Thyroid gland (tissue), 4 donors: Measurements from ENCODE around the gene MEGF6.

Experiments used
- CTCF ChIP-seq, 6 experiments: fragments of 200-600 bp in 3 of 6; fragments of 450-650 bp in 3 of 6; sonication (generic) in 3 of 6; IDR thresholded peaks; one replicate each; pipeline ENCODE4 v1.5.1; 2016 to 2019; ENCODE audit warnings: antibody characterized with exemption in 6 of 6, mild to moderate bottlenecking in 2 of 6, inconsistent platforms in 1 of 6, moderate library complexity in 1 of 6
- POLR2A ChIP-seq, 2 donors: fragments of 450-650 bp; IDR thresholded peaks; one replicate each; pipeline ENCODE4 v1.6.1; 2017; ENCODE audit warnings: antibody characterized with exemption in 2 of 2, mild to moderate bottlenecking in 2 of 2, moderate library complexity in 1 of 2

DNA sequence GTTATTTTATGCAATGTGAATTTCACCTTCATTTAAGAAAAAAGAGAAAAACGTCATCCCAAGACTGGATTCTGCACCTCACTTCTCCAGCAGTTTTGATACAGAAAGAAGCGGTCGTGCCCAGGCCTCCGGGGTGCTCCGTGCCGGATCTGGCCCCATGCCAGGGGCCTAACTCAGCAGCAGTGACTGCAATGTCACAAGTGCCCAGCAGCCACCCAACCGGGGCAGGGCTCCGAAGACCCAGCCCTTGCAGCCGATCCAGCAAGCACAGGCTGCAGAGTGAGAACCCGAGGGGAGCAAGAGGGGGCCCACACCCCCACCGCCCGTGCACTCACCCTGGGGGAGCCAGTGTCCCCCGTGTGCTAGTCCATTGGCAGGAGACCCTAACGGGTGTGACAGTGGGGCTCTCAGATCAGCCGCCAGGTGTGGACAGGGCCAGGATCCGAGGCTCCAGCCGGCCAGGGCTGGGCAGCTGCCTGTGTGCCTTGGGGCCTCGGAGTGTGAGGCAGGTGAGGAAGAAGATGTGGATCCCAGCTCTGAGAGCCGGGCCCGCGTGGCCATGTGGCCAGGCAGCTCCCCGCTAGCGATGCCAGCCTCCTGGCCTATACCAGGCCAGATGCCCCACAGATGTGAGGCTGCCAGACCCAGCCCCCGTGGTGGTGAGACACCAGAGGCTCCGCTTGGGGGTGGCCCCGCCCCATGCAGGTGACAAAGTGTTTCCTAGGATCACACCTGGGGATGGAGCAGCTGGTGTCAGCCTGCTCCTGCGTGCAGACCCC is 60.6 kb downstream of the MEGF6 start:
- no peak for TF ChIP-seq POLR2A (IDR thresholded peaks at IDR 0.05)
- TF ChIP-seq CTCF (IDR thresholded peaks at IDR 0.05): no peak
